SU-DHL-6 (cell line): Measurements from ENCODE around the gene MAST4.

Experiments
- H2AFZ ChIP-seq: fragments of 200-600 bp; sonication (generic); 2 replicates; pipeline ENCODE4 v1.6.1; 2014; ENCODE audit warnings: low read depth, mild to moderate bottlenecking, moderate library complexity, mixed read lengths, antibody characterized with exemption, low read length; ENCODE audit not compliant: severe bottlenecking
- H3F3A ChIP-seq: fragments of 200-600 bp; shearing (Covaris generic); 2 replicates; pipeline ENCODE4 v1.6.0; 2016; ENCODE audit warnings: antibody characterized with exemption, mild to moderate bottlenecking; ENCODE audit not compliant: insufficient read depth
- H3K27ac ChIP-seq: fragments of 200-600 bp; sonication (generic); 2 replicates; pipeline ENCODE4 v1.5.1; 2016; ENCODE audit warnings: low read depth, mild to moderate bottlenecking, low read length, moderate library complexity, mixed read lengths
- H3K27me3 ChIP-seq: fragments of 200-600 bp; sonication (generic), shearing (Covaris generic); 2 replicates; pipeline ENCODE4 v1.6.0; 2014; ENCODE audit warnings: mild to moderate bottlenecking, low read length
- H3K36me3 ChIP-seq: fragments of 200-600 bp; sonication (generic); 2 replicates; pipeline ENCODE4 v1.6.1; 2014; ENCODE audit warnings: mild to moderate bottlenecking, low read length, mixed read lengths
- H3K4me2 ChIP-seq: fragments of 300-600, 200-600 bp; shearing (Covaris generic), sonication (generic); 2 replicates; pipeline ENCODE4 v1.6.0; 2014; ENCODE audit warnings: low read length, low read depth, mild to moderate bottlenecking; ENCODE audit not compliant: poor library complexity, severe bottlenecking
- H3K4me3 ChIP-seq: fragments of 200-600 bp; sonication (generic); 2 replicates; pipeline ENCODE4 v1.5.1; 2014; ENCODE audit warnings: antibody characterized with exemption, low read length, mild to moderate bottlenecking, mixed read lengths; ENCODE audit not compliant: insufficient read depth, poor library complexity, severe bottlenecking
- H3K79me2 ChIP-seq: fragments of 200-600 bp; sonication (generic); 2 replicates; pipeline ENCODE4 v1.6.1; 2014; ENCODE audit warnings: mild to moderate bottlenecking, low read length, moderate library complexity; ENCODE audit not compliant: insufficient read depth
- H3K9ac ChIP-seq: fragments of 200-600 bp; sonication (generic); 2 replicates; pipeline ENCODE4 v1.7.0; 2014; ENCODE audit warnings: mild to moderate bottlenecking, low read length
- H3K9me2 ChIP-seq: fragments of 200-600 bp; sonication (generic); replicated peaks from 2 replicates; pipeline ENCODE4 v1.6.1; 2014; ENCODE audit warnings: low read length; ENCODE audit not compliant: insufficient read depth
- H3K9me3 ChIP-seq: fragments of 200-600 bp; sonication (generic); 2 replicates; pipeline ENCODE4 v1.6.1; 2014; ENCODE audit warnings: low read length, mixed read lengths; ENCODE audit not compliant: insufficient read depth
- H4K20me1 ChIP-seq: fragments of 200-600 bp; sonication (generic); 2 replicates; pipeline ENCODE4 v1.6.1; 2014; ENCODE audit warnings: low read depth, mild to moderate bottlenecking, antibody characterized with exemption, low read length, moderate library complexity, mixed read lengths
- CTCF ChIP-seq: fragments of 200-600 bp; sonication (generic); IDR thresholded peaks from one replicate; pipeline ENCODE4 v1.5.1; 2017; ENCODE audit warnings: antibody characterized with exemption, mild to moderate bottlenecking, low read length, moderate library complexity; ENCODE audit not compliant: insufficient read depth, poor library complexity, severe bottlenecking
- EZH2phosphoT487 ChIP-seq: fragments of 200-600 bp; sonication (generic), shearing (Covaris generic); conservative IDR thresholded peaks from 2 replicates; pipeline ENCODE4 v1.6.1; 2018; ENCODE audit warnings: mild to moderate bottlenecking, antibody characterized with exemption, low read length, moderate library complexity, mixed read lengths

The MAST4 gene

GRCh38 chr5:66848749-66849641 is 252.8 kb downstream of the MAST4 start:
- Histone ChIP-seq H3K36me3 (no peaks in the 10 kb centered on the region), H3K9me2 (no peaks in the 10 kb centered on the region), H3K79me2 (no peaks in the 10 kb centered on the region), H2AFZ (no peak overlapping the region), H4K20me1 (no peaks in the 10 kb centered on the region), H3K4me3 (no peak overlapping the region), H3K9ac (no peak overlapping the region), H3K27ac (no peak overlapping the region), H3K4me2 (no peak overlapping the region), H3K27me3 (no peaks in the 10 kb centered on the region), H3F3A (no peaks in the 10 kb centered on the region), H3K9me3 (no peaks in the 10 kb centered on the region)
- no peak for TF ChIP-seq CTCF
- TF ChIP-seq EZH2phosphoT487 = no peak

GRCh38 chr5:66849803-66850202 is 253.6 kb downstream of the MAST4 start:
- Histone ChIP-seq H4K20me1 (no peaks in the 10 kb centered on the region), H3K27me3 (no peaks in the 10 kb centered on the region), H3F3A (no peaks in the 10 kb centered on the region), H2AFZ (no peak overlapping the region), H3K9me3 (no peaks in the 10 kb centered on the region), H3K27ac (no peak overlapping the region), H3K9me2 (no peaks in the 10 kb centered on the region), H3K4me2 (no peak overlapping the region), H3K9ac (no peak overlapping the region), H3K79me2 (no peaks in the 10 kb centered on the region), H3K4me3 (no peak overlapping the region), H3K36me3 (no peaks in the 10 kb centered on the region)
- TF ChIP-seq EZH2phosphoT487 = no peak
- TF ChIP-seq CTCF = no peak

- Histone ChIP-seq H3K79me2 (no peaks in the 10 kb centered on the region), H3K4me2 (no peak overlapping the region), H3F3A (no peaks in the 10 kb centered on the region), H3K4me3 (no peak overlapping the region), H3K27ac (no peak overlapping the region), H3K27me3 (no peaks in the 10 kb centered on the region), H3K9me3 (no peaks in the 10 kb centered on the region), H2AFZ (no peak overlapping the region), H4K20me1 (no peaks in the 10 kb centered on the region), H3K36me3 (no peaks in the 10 kb centered on the region), H3K9me2 (no peaks in the 10 kb centered on the region), H3K9ac (no peak overlapping the region)
- no peak for TF ChIP-seq EZH2phosphoT487
- TF ChIP-seq CTCF = no peak
Observed at GRCh38 chr5:66850354-66851075, 254.3 kb downstream of the MAST4 start.
